HepG2 (cell line): ENCODE measurements around the gene ZBTB46. TPM values are rescaled to one million over a fixed set of nuclear protein-coding genes. Genes with fewer than 3 reads are reported as not detected.
A peak's percentile ranks its signal among the peaks of the same experiment; 100 is the strongest.

Experiments used
- AGO1 ChIP-seq: fragments of 200-400 bp; formaldehyde crosslinking; IDR thresholded peaks from 2 replicates; pipeline ENCODE4 v1.6.1; 2017; ENCODE audit warnings: mild to moderate bottlenecking, low read depth, low read length, moderate library complexity; ENCODE audit not compliant: poor library complexity, severe bottlenecking
- BRCA1 ChIP-seq: sonication (generic); formaldehyde crosslinking; IDR thresholded peaks from 2 replicates; pipeline ENCODE4 v1.4.0; 2020; ENCODE audit warnings: missing genetic modification reagents
- HNF4A ChIP-seq: sonication (generic); formaldehyde crosslinking; IDR thresholded peaks from 2 replicates; pipeline ENCODE4 v1.4.0; 2020; ENCODE audit warnings: missing genetic modification reagents
- HOXA3 ChIP-seq: sonication (generic); formaldehyde crosslinking; IDR thresholded peaks from 2 replicates; pipeline ENCODE4 v1.5.0; 2020; ENCODE audit warnings: missing genetic modification reagents
- NFIB ChIP-seq: sonication (generic); formaldehyde crosslinking; IDR thresholded peaks from 2 replicates; pipeline ENCODE4 v1.9.0; 2021; ENCODE audit warnings: missing genetic modification reagents, mild to moderate bottlenecking, borderline replicate concordance
- NKX3-1 ChIP-seq: sonication (generic); formaldehyde crosslinking; IDR thresholded peaks from 2 replicates; pipeline ENCODE4 v1.5.0; 2020; ENCODE audit warnings: missing genetic modification reagents
- PHF5A ChIP-seq: IDR thresholded peaks from one replicate; pipeline ENCODE4 v1.6.1; 2018; ENCODE audit warnings: low read depth, missing genetic modification reagents; ENCODE audit not compliant: unreplicated experiment
- RBAK ChIP-seq: sonication (generic); formaldehyde crosslinking; IDR thresholded peaks from 2 replicates; pipeline ENCODE4 v1.5.1; 2020; ENCODE audit warnings: mild to moderate bottlenecking, missing genetic modification reagents
- RBFOX2 ChIP-seq: fragments of 200-400 bp; formaldehyde crosslinking; IDR thresholded peaks from 2 replicates; pipeline ENCODE4 v1.6.1; 2017; ENCODE audit warnings: low read depth, mild to moderate bottlenecking, low read length
- RXRA ChIP-seq: sonication (generic); formaldehyde crosslinking; IDR thresholded peaks from 2 replicates; pipeline ENCODE4 v1.5.1; 2020; ENCODE audit warnings: missing genetic modification reagents
- TBX2 ChIP-seq: sonication (generic); formaldehyde crosslinking; IDR thresholded peaks from 2 replicates; pipeline ENCODE4 v1.5.0; 2020; ENCODE audit warnings: missing genetic modification reagents, mild to moderate bottlenecking, borderline replicate concordance
- ZBTB7A ChIP-seq: sonication (generic); formaldehyde crosslinking; IDR thresholded peaks from 2 replicates; pipeline ENCODE4 v1.8.0; 2022; ENCODE audit warnings: mild to moderate bottlenecking, missing genetic modification reagents
- ZC3H4 ChIP-seq: sonication (generic); formaldehyde crosslinking; IDR thresholded peaks from 2 replicates; pipeline ENCODE4 v1.4.0; 2020; ENCODE audit warnings: missing genetic modification reagents, borderline replicate concordance
- ZFP90 ChIP-seq: sonication (generic); formaldehyde crosslinking; IDR thresholded peaks from 2 replicates; pipeline ENCODE4 v1.8.0; 2022; ENCODE audit warnings: missing genetic modification reagents, mild to moderate bottlenecking, inconsistent platforms, borderline replicate concordance
- ZNF12 ChIP-seq: sonication (generic); formaldehyde crosslinking; IDR thresholded peaks from 2 replicates; pipeline ENCODE4 v1.5.0; 2020; ENCODE audit warnings: missing genetic modification reagents
- ZNF552 ChIP-seq: sonication (generic); formaldehyde crosslinking; IDR thresholded peaks from 2 replicates; pipeline ENCODE4 v1.9.0; 2022; ENCODE audit warnings: missing genetic modification reagents, mild to moderate bottlenecking, borderline replicate concordance
- ZNF564 ChIP-seq: sonication (generic); formaldehyde crosslinking; IDR thresholded peaks from 2 replicates; pipeline ENCODE4 v1.8.1; 2023; ENCODE audit warnings: mild to moderate bottlenecking, missing genetic modification reagents
- polyA plus RNA-seq, 8 experiments: library from polyadenylated mRNA; depleted of rRNA in 3 of 8; stranded (reverse) in 7 of 8; unstranded in 1 of 8; fragments of >200 nt; fragmentation: Illumina TruSeq in 4 of 8; extraction: Trizol in 4 of 8; gene quantifications; 2 replicates each; pipeline versions ENCODE4 v1.2.1 to v1.2.3, GENCODE V29; 2011 to 2016; ENCODE audit warnings: low read depth in 4 of 8, missing spikeins in 1 of 8, mixed read lengths in 1 of 8; ENCODE audit not compliant: insufficient read depth in 1 of 8
- total RNA-seq, 5 experiments: library from RNA; depleted of rRNA; stranded (reverse); fragments of >200 nt; fragmentation: Illumina TruSeq; extraction: Trizol; gene quantifications; 2 replicates each; pipeline ENCODE4 v1.2.3, GENCODE V29; 2016; ENCODE audit warnings: low read depth in 1 of 5
- TF ChIP-seq, protein P1 (sequence below): sonication (generic); formaldehyde crosslinking; IDR thresholded peaks from 2 replicates; pipeline ENCODE4 v1.5.0; 2020; ENCODE audit warnings: mild to moderate bottlenecking, missing genetic modification reagents
- TF ChIP-seq, protein P2 (sequence below): sonication (generic); formaldehyde crosslinking; IDR thresholded peaks from 2 replicates; pipeline ENCODE4 v1.9.0; 2022; ENCODE audit warnings: low read depth, missing genetic modification reagents
- TF ChIP-seq, protein P3 (sequence below): sonication (generic); formaldehyde crosslinking; conservative IDR thresholded peaks from 2 replicates; pipeline ENCODE4 v1.4.0; 2020; ENCODE audit warnings: missing genetic modification reagents

The ZBTB46 gene
- total and polyA plus RNA-seq, 2 of the 13 experiments (the other 11 are each of a cell fraction or from before 2014, with no cell fraction given): 1.6 to 13.5 TPM

DNA sequence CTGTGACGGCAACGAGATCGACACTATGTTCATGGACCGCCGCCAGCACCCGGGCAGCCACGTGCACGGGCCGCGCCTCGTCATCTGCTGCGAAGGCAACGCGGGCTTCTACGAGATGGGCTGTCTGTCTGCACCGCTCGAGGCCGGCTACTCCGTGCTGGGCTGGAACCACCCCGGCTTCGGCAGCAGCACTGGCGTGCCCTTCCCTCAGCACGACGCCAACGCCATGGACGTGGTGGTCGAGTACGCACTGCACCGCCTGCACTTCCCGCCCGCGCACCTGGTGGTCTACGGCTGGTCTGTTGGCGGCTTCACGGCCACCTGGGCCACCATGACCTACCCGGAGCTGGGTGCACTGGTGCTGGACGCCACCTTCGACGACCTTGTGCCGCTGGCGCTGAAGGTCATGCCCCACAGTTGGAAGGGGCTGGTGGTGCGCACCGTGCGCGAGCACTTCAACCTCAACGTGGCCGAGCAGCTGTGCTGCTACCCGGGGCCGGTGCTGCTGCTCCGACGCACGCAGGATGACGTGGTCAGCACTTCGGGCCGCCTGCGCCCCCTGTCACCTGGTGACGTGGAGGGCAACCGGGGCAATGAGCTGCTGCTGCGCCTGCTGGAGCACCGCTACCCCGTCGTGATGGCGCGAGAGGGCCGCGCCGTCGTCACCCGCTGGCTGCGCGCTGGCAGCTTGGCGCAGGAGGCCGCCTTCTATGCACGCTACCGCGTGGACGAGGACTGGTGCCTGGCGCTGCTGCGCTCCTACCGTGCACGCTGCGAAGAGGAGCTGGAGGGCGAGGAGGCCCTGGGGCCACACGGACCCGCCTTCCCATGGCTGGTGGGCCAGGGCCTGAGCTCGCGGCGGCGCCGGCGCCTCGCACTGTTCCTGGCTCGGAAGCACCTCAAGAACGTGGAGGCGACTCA is 31.2 kb upstream of the ZBTB46 start (continued):
- TF ChIP-seq, protein P1, sequence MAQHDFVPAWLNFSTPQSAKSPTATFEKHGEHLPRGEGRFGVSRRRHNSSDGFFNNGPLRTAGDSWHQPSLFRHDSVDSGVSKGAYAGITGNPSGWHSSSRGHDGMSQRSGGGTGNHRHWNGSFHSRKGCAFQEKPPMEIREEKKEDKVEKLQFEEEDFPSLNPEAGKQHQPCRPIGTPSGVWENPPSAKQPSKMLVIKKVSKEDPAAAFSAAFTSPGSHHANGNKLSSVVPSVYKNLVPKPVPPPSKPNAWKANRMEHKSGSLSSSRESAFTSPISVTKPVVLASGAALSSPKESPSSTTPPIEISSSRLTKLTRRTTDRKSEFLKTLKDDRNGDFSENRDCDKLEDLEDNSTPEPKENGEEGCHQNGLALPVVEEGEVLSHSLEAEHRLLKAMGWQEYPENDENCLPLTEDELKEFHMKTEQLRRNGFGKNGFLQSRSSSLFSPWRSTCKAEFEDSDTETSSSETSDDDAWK (CRISPR knock-in tag): no peak
- TF ChIP-seq HNF4A: no peak
- TF ChIP-seq RBFOX2: peak; percentile 89
- peak; percentile 76 for TF ChIP-seq HOXA3
- TF ChIP-seq ZFP90 (CRISPR knock-in tag): no peak
- no peak for TF ChIP-seq TBX2 (CRISPR knock-in tag)
- TF ChIP-seq RXRA (CRISPR knock-in tag): peak; percentile 11; the same call in 1 of the 2 replicates
- no peak for TF ChIP-seq ZNF564 (CRISPR knock-in tag)
- TF ChIP-seq, protein P2, sequence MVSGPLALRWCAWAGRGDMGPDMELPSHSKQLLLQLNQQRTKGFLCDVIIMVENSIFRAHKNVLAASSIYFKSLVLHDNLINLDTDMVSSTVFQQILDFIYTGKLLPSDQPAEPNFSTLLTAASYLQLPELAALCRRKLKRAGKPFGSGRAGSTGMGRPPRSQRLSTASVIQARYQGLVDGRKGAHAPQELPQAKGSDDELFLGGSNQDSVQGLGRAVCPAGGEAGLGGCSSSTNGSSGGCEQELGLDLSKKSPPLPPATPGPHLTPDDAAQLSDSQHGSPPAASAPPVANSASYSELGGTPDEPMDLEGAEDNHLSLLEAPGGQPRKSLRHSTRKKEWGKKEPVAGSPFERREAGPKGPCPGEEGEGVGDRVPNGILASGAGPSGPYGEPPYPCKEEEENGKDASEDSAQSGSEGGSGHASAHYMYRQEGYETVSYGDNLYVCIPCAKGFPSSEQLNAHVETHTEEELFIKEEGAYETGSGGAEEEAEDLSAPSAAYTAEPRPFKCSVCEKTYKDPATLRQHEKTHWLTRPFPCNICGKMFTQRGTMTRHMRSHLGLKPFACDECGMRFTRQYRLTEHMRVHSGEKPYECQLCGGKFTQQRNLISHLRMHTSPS (CRISPR knock-in tag): no peak
- peak; percentile 40 for TF ChIP-seq AGO1
- 0 out of 2 replicates have a peak, but pooled peaks have one; percentile 62 for TF ChIP-seq ZNF552
- TF ChIP-seq, protein P3, sequence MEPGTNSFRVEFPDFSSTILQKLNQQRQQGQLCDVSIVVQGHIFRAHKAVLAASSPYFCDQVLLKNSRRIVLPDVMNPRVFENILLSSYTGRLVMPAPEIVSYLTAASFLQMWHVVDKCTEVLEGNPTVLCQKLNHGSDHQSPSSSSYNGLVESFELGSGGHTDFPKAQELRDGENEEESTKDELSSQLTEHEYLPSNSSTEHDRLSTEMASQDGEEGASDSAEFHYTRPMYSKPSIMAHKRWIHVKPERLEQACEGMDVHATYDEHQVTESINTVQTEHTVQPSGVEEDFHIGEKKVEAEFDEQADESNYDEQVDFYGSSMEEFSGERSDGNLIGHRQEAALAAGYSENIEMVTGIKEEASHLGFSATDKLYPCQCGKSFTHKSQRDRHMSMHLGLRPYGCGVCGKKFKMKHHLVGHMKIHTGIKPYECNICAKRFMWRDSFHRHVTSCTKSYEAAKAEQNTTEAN (CRISPR knock-in tag): no peak
- no peak for TF ChIP-seq BRCA1
- peak; percentile 12; the same call in 1 of the 2 replicates for TF ChIP-seq ZBTB7A (CRISPR knock-in tag)
- TF ChIP-seq NKX3-1 (CRISPR knock-in tag): no peak
- no peak for TF ChIP-seq ZC3H4
- no peak for TF ChIP-seq RBAK
- TF ChIP-seq ZNF12 (CRISPR knock-in tag): no peak
- no peak for TF ChIP-seq NFIB (CRISPR knock-in tag)
- no peak for TF ChIP-seq PHF5A (CRISPR knock-in tag)
